H9 (cell line): Measurements from ENCODE around the gene EEF1A2. TPM values are rescaled to one million over a fixed set of nuclear protein-coding genes. Genes with fewer than 3 reads are reported as not detected.

Experiments
- DNase-seq: peaks from one replicate; pipeline ENCODE4 v3.0.0-alpha.2; 2017
- H2AFZ ChIP-seq: one replicate; pipeline ENCODE4 v1.6.1; 2013; ENCODE audit warnings: mild to moderate bottlenecking, low read length, control low read depth, moderate library complexity
- H2AK5ac ChIP-seq: 2 replicates; pipeline ENCODE4 v1.6.1; 2013; ENCODE audit warnings: low read length, control low read depth, mixed read lengths; ENCODE audit not compliant: insufficient read length
- H2BK120ac ChIP-seq: one replicate; pipeline ENCODE4 v1.6.1; 2013; ENCODE audit warnings: low read depth, mild to moderate bottlenecking, low read length, control low read depth, inconsistent platforms; ENCODE audit not compliant: poor library complexity, severe bottlenecking
- H2BK12ac ChIP-seq: 2 replicates; pipeline ENCODE4 v1.6.1; 2013; ENCODE audit warnings: low read length, control low read depth, mixed read lengths, low read depth; ENCODE audit not compliant: insufficient read length
- H2BK15ac ChIP-seq: 2 replicates; pipeline ENCODE4 v1.6.1; 2013; ENCODE audit warnings: low read depth, low read length, control low read depth
- H2BK20ac ChIP-seq: one replicate; pipeline ENCODE4 v1.6.1; 2013; ENCODE audit warnings: low read depth, mild to moderate bottlenecking, low read length, control low read depth, inconsistent platforms; ENCODE audit not compliant: poor library complexity, severe bottlenecking
- H2BK5ac ChIP-seq: 2 replicates; pipeline ENCODE4 v1.6.1; 2013; ENCODE audit warnings: low read length, control low read depth, mixed read lengths; ENCODE audit not compliant: insufficient read length
- H3K14ac ChIP-seq: 2 replicates; pipeline ENCODE4 v1.6.1; 2013; ENCODE audit warnings: low read length, control low read depth; ENCODE audit not compliant: insufficient read depth
- H3K18ac ChIP-seq: 2 replicates; pipeline ENCODE4 v1.6.1; 2013; ENCODE audit warnings: low read depth, mild to moderate bottlenecking, mixed read lengths, low read length, control low read depth; ENCODE audit not compliant: insufficient read length
- H3K23ac ChIP-seq: 2 replicates; pipeline ENCODE4 v1.6.1; 2013; ENCODE audit warnings: low read length, control low read depth, mixed read lengths, low read depth; ENCODE audit not compliant: insufficient read length
- H3K23me2 ChIP-seq: 2 replicates; pipeline ENCODE4 v1.6.1; 2013; ENCODE audit warnings: low read depth, mild to moderate bottlenecking, mixed read lengths, low read length, control low read depth; ENCODE audit not compliant: insufficient read length, poor library complexity, severe bottlenecking
- H3K27ac ChIP-seq: 2 replicates; pipeline ENCODE4 v1.5.1; 2013; ENCODE audit warnings: low read length, control low read depth, mixed read lengths, low read depth; ENCODE audit not compliant: insufficient read length
- H3K27me3 ChIP-seq: 2 replicates; pipeline ENCODE4 v1.6.1; 2013; ENCODE audit warnings: low read length, control low read depth, inconsistent platforms; ENCODE audit not compliant: insufficient read depth
- H3K4ac ChIP-seq: 2 replicates; pipeline ENCODE4 v1.6.1; 2013; ENCODE audit warnings: low read depth, mild to moderate bottlenecking, control low read depth, inconsistent platforms, low read length, moderate library complexity
- H3K4me1 ChIP-seq: 2 replicates; pipeline ENCODE4 v1.6.1; 2013; ENCODE audit warnings: low read length, control low read depth, inconsistent platforms; ENCODE audit not compliant: insufficient read depth
- H3K4me2 ChIP-seq: 2 replicates; pipeline ENCODE4 v1.6.1; 2013; ENCODE audit warnings: low read length, control low read depth, mixed read lengths; ENCODE audit not compliant: insufficient read length, insufficient read depth
- H3K56ac ChIP-seq: 2 replicates; pipeline ENCODE4 v1.6.1; 2013; ENCODE audit warnings: low read depth, mild to moderate bottlenecking, mixed read lengths, low read length, control low read depth; ENCODE audit not compliant: insufficient read length
- H3K79me1 ChIP-seq: 2 replicates; pipeline ENCODE4 v1.6.1; 2013; ENCODE audit warnings: low read depth, mild to moderate bottlenecking, moderate library complexity, low read length, control low read depth, inconsistent platforms; ENCODE audit not compliant: insufficient read depth, poor library complexity, severe bottlenecking
- H3K79me2 ChIP-seq: 2 replicates; pipeline ENCODE4 v1.6.1; 2013; ENCODE audit warnings: low read length, control low read depth, inconsistent platforms; ENCODE audit not compliant: insufficient read depth
- H3K9ac ChIP-seq: 2 replicates; pipeline ENCODE4 v1.6.1; 2013; ENCODE audit warnings: low read length, control low read depth, mixed read lengths; ENCODE audit not compliant: insufficient read length; ENCODE audit errors: extremely low read depth
- H3K9me3 ChIP-seq: one replicate; pipeline ENCODE4 v1.6.1; 2013; ENCODE audit warnings: low read depth, low read length, inconsistent platforms; ENCODE audit not compliant: control insufficient read depth
- H3T11ph ChIP-seq: one replicate; pipeline ENCODE4 v1.6.1; 2013; ENCODE audit warnings: mild to moderate bottlenecking, low read length, control low read depth, inconsistent platforms
- H4K20me1 ChIP-seq: one replicate; pipeline ENCODE4 v1.6.1; 2013; ENCODE audit not compliant: control insufficient read depth, insufficient read length, insufficient read depth
- H4K5ac ChIP-seq: 2 replicates; pipeline ENCODE4 v1.6.1; 2013; ENCODE audit warnings: low read depth, mild to moderate bottlenecking, mixed read lengths, low read length, control low read depth; ENCODE audit not compliant: insufficient read length
- H4K8ac ChIP-seq: replicated peaks from 2 replicates; pipeline ENCODE4 v1.6.1; 2013; ENCODE audit warnings: low read length, control low read depth, mixed read lengths, low read depth; ENCODE audit not compliant: insufficient read length
- H4K91ac ChIP-seq: 2 replicates; pipeline ENCODE4 v1.6.1; 2013; ENCODE audit warnings: low read depth, mild to moderate bottlenecking, moderate library complexity, mixed read lengths, low read length, control low read depth; ENCODE audit not compliant: insufficient read length
- H3K27ac Mint-ChIP-seq, 3 experiments: 2 replicates in 2 of 3; 3 replicates in 1 of 3; pipeline ENCODE4 v1.8.0; 2020 to 2021; ENCODE audit warnings: mixed read lengths in 3 of 3, mild to moderate bottlenecking in 1 of 3, moderate library complexity in 1 of 3
- H3K27me3 Mint-ChIP-seq: 2 replicates; pipeline ENCODE4 v1.8.0; 2021; ENCODE audit warnings: low read depth, mild to moderate bottlenecking, moderate library complexity, mixed read lengths
- H3K36me3 Mint-ChIP-seq, 3 experiments: 2 replicates in 2 of 3; 3 replicates in 1 of 3; pipeline ENCODE4 v1.8.0; 2020 to 2021; ENCODE audit warnings: low read depth in 3 of 3, mixed read lengths in 3 of 3; ENCODE audit not compliant: insufficient read depth in 1 of 3
- H3K4me1 Mint-ChIP-seq, 2 experiments: 2 replicates each; pipeline ENCODE4 v1.8.0; 2020; ENCODE audit warnings: mixed read lengths in 2 of 2
- H3K4me3 Mint-ChIP-seq, 2 experiments: 2 replicates in 1 of 2; 3 replicates in 1 of 2; pipeline ENCODE4 v1.8.0; 2020 to 2021; ENCODE audit warnings: mild to moderate bottlenecking in 2 of 2, mixed read lengths in 2 of 2, moderate library complexity in 1 of 2
- H3K9me3 Mint-ChIP-seq, 2 experiments: 2 replicates in 1 of 2; 3 replicates in 1 of 2; pipeline ENCODE4 v1.8.0; 2020; ENCODE audit warnings: mild to moderate bottlenecking in 2 of 2, mixed read lengths in 2 of 2, moderate library complexity in 1 of 2
- WGBS: extraction: QIAGEN DNeasy Blood & Tissue Kit; methylation state at CpG from one replicate; pipeline ENCODE4 v1.1.7; 2013; ENCODE audit warnings: missing lambda C conversion rate, low lambda C conversion rate, mixed read lengths; ENCODE audit not compliant: insufficient read length; ENCODE audit errors: extremely low coverage; 5-methylcytosine and 5-hydroxymethylcytosine counted together
- total RNA-seq: library from RNA; stranded (reverse); gene quantifications from 2 replicates; pipeline ENCODE4 v1.2.1, GENCODE V29; 2021
- TF ChIP-seq, protein P1 (sequence below): fragments of 200-600 bp; sonication (generic); conservative IDR thresholded peaks from 3 replicates; pipeline ENCODE4 v1.8.0; 2021; ENCODE audit warnings: antibody characterized with exemption, mild to moderate bottlenecking

The EEF1A2 gene
- total RNA-seq, 1 experiment from 2014 or later, result 27.4 TPM

DNA sequence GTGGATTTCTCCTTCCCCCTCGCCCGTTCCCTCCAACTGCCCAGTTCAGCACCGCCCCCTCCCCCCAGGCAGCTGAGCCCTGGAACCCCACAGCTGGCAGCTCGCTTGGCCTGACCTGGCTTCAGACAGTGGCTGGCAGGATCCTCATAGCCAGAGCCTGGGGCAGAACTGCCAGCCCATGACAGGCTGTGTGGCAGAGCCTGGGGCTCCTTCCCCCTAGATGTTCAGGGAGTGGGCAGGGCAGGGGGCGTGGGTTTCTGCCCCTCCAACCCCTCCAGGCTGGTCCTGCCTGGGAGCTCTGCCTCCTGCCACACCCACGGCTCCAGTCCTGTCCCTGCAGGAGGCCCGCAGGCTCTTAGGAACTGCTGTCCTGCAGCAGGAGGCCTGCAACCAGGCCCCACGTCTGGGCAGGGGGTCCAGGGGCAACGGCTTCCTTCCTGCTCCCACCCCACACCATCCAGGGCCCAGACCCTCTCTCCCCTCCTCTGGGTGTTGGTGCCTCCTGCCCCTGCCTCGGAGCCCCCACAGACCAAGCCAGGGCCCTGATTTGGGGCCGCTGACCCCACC, 16.8 kb downstream of the EEF1A2 start:
- H2BK120ac ChIP-seq, result no peak overlapping the region
- H2BK5ac ChIP-seq, result no peak overlapping the region
- TF ChIP-seq, protein P1, sequence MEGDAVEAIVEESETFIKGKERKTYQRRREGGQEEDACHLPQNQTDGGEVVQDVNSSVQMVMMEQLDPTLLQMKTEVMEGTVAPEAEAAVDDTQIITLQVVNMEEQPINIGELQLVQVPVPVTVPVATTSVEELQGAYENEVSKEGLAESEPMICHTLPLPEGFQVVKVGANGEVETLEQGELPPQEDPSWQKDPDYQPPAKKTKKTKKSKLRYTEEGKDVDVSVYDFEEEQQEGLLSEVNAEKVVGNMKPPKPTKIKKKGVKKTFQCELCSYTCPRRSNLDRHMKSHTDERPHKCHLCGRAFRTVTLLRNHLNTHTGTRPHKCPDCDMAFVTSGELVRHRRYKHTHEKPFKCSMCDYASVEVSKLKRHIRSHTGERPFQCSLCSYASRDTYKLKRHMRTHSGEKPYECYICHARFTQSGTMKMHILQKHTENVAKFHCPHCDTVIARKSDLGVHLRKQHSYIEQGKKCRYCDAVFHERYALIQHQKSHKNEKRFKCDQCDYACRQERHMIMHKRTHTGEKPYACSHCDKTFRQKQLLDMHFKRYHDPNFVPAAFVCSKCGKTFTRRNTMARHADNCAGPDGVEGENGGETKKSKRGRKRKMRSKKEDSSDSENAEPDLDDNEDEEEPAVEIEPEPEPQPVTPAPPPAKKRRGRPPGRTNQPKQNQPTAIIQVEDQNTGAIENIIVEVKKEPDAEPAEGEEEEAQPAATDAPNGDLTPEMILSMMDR, result no peak
- H3K18ac ChIP-seq, result no peak overlapping the region
- no peak overlapping the region for H3K23ac ChIP-seq
- H4K20me1 ChIP-seq, result no peaks in the 10 kb centered on the region
- H3T11ph ChIP-seq, result no peak overlapping the region
- no peaks in the 10 kb centered on the region for H3K27me3 ChIP-seq
- Mint-ChIP-seq H3K27ac (no peak overlapping the region), H3K36me3 (peaks cover 0 to 4% (median 2%) of the 10 kb centered on the region in 3 experiments; a peak in 4 of 7 replicates), H3K4me3 (no peak overlapping the region), H3K27me3 (peaks cover 16% of the 10 kb centered on the region), H3K9me3 (peaks cover 3% of the 10 kb centered on the region in 2 experiments; a peak in 3 of 5 replicates), H3K4me1 (peaks cover 20 to 42% of the 10 kb centered on the region in 2 experiments)
- WGBS, result no CpG with 5 or more reads among the region's 11 CpGs
- H4K91ac ChIP-seq, result no peak overlapping the region
- no peaks in the 10 kb centered on the region for H3K79me2 ChIP-seq
- no peak overlapping the region for H2BK20ac ChIP-seq
- no peaks in the 10 kb centered on the region for H3K4me1 ChIP-seq
- no peak overlapping the region for H3K56ac ChIP-seq
- H3K23me2 ChIP-seq, result no peaks in the 10 kb centered on the region
- no peak for DNase-seq
- no peak overlapping the region for H2BK15ac ChIP-seq
- no peak overlapping the region for H4K5ac ChIP-seq
- H2BK12ac ChIP-seq, result no peak overlapping the region
- no peak overlapping the region for H3K4me2 ChIP-seq
- H3K79me1 ChIP-seq, result no peaks in the 10 kb centered on the region
- H4K8ac ChIP-seq, result no peak overlapping the region
- H3K4ac ChIP-seq, result no peak overlapping the region
- H3K14ac ChIP-seq, result no peak overlapping the region
- no peak overlapping the region for H3K9ac ChIP-seq
- no peak overlapping the region for H3K27ac ChIP-seq
- no peaks in the 10 kb centered on the region for H3K9me3 ChIP-seq
- H2AFZ ChIP-seq, result no peak overlapping the region
- H2AK5ac ChIP-seq, result no peak overlapping the region
